IMR-90 (cell line): ENCODE data around the gene TST.

Experiments used
- MAFK ChIP-seq: IDR thresholded peaks from 2 replicates; pipeline ENCODE4 v1.6.1; 2012; ENCODE audit warnings: low read depth, low read length, improper control_type of control experiment
- POLR2A ChIP-seq: IDR thresholded peaks from 2 replicates; pipeline ENCODE4 v1.6.1; 2012; ENCODE audit warnings: mild to moderate bottlenecking, low read depth, low read length
- RAD21 ChIP-seq: IDR thresholded peaks from 2 replicates; pipeline ENCODE4 v1.6.1; 2012; ENCODE audit warnings: low read length, improper control_type of control experiment
- SMC3 ChIP-seq: fragments of 150-350 bp; IDR thresholded peaks from 2 replicates; pipeline ENCODE4 v1.6.1; 2016; ENCODE audit warnings: low read depth, mild to moderate bottlenecking, antibody characterized with exemption, low read length, moderate library complexity
- TF ChIP-seq, protein P1 (sequence below): conservative IDR thresholded peaks from 2 replicates; pipeline ENCODE4 v1.5.1; 2012; ENCODE audit warnings: mild to moderate bottlenecking, low read depth, low read length, improper control_type of control experiment

DNA sequence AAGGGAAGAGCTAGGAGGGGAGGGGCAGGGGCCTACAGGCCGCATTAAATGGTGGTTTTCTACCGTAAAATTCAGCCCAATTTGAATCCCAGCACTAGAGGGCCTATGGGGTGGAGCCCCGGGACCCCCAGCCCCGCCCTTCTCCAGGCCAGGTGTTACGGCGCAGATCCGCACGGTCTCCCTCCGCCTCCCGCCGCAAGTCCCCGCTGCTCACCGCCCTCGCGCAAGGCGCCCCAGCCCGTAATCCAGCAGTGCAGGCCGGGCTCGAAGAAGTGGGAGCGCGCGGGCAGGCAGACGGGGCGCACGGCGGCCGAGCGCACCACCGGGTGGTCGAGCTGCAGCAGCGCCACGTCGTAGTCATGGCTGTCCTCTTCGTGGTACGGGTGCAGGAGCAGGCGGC, 49.6 kb upstream of the TST start:
- TF ChIP-seq RAD21: no peak
- TF ChIP-seq, protein P1, sequence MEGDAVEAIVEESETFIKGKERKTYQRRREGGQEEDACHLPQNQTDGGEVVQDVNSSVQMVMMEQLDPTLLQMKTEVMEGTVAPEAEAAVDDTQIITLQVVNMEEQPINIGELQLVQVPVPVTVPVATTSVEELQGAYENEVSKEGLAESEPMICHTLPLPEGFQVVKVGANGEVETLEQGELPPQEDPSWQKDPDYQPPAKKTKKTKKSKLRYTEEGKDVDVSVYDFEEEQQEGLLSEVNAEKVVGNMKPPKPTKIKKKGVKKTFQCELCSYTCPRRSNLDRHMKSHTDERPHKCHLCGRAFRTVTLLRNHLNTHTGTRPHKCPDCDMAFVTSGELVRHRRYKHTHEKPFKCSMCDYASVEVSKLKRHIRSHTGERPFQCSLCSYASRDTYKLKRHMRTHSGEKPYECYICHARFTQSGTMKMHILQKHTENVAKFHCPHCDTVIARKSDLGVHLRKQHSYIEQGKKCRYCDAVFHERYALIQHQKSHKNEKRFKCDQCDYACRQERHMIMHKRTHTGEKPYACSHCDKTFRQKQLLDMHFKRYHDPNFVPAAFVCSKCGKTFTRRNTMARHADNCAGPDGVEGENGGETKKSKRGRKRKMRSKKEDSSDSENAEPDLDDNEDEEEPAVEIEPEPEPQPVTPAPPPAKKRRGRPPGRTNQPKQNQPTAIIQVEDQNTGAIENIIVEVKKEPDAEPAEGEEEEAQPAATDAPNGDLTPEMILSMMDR: no peak
- no peak for TF ChIP-seq MAFK
- no peak for TF ChIP-seq POLR2A
- no peak for TF ChIP-seq SMC3
